Muscle layer of colon (tissue), 2 donors: Measurements from ENCODE around the gene LGR4.

Experiments used
- H3K27ac ChIP-seq: one replicate; pipeline ENCODE4 v1.7.0; 2013; ENCODE audit warnings: low read depth, mild to moderate bottlenecking, low read length, moderate library complexity
- H3K27me3 ChIP-seq, 2 donors: one replicate each; pipeline ENCODE4 v1.7.0; 2013; ENCODE audit warnings: low read length in 2 of 2, mild to moderate bottlenecking in 2 of 2; ENCODE audit not compliant: insufficient read depth in 2 of 2, control insufficient read depth in 1 of 2
- H3K36me3 ChIP-seq: one replicate; pipeline ENCODE4 v1.7.0; 2013; ENCODE audit warnings: mild to moderate bottlenecking, low read length; ENCODE audit not compliant: insufficient read depth
- H3K4me1 ChIP-seq: one replicate; pipeline ENCODE4 v1.7.0; 2013; ENCODE audit warnings: mild to moderate bottlenecking, low read length; ENCODE audit not compliant: insufficient read depth
- H3K4me3 ChIP-seq, 2 donors: one replicate each; pipeline ENCODE4 v1.7.0; 2013; ENCODE audit warnings: low read length in 2 of 2, low read depth in 1 of 2, mild to moderate bottlenecking in 1 of 2, moderate library complexity in 1 of 2
- H3K9ac ChIP-seq: one replicate; pipeline ENCODE4 v1.7.0; 2013; ENCODE audit warnings: low read length
- H3K9me3 ChIP-seq: one replicate; pipeline ENCODE4 v1.7.0; 2013; ENCODE audit warnings: mild to moderate bottlenecking, low read length
- donor health status: abdominal sarcoma.
- donor health status: Adenocarcinoma of cecum.

LGR4 gene

DNA sequence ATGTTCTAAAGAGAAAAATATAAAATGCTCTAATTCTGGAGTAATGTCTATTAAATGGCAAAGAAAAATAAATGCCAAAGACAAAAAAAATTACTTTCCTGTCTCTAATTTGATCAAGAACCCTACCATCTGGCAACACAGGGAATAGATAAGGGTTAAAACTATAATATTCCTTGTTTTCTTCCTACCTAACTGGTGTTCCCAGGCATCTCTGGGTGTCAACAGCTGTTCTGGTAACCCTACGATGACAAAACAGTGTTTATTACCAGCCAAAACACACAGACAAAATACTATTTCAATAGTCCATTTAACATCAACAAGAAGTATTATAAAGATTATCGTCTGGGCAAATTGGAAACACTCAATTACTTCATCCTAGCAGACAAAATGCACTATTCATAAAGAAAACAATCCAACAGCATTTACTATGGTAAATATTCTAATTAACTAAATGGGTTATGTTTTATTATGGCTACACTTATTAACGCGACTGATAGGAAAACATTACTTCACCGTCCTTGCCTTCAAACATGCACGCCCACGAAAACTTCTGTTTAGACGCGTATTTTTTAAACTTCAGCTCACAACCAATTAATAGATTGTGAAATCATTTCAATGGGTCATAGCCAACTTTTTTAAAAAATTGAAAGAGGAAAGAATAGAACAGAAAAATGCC is 50.6 kb downstream of the LGR4 start:
- Histone ChIP-seq H3K9me3 (no peaks in the 10 kb centered on the region), H3K4me1 (peaks cover 5% of the 10 kb centered on the region), H3K9ac (no peak overlapping the region), H3K36me3 (no peaks in the 10 kb centered on the region), H3K27me3 (no peaks in the 10 kb centered on the region), H3K27ac (no peak overlapping the region), H3K4me3 (no peak overlapping the region)

DNA sequence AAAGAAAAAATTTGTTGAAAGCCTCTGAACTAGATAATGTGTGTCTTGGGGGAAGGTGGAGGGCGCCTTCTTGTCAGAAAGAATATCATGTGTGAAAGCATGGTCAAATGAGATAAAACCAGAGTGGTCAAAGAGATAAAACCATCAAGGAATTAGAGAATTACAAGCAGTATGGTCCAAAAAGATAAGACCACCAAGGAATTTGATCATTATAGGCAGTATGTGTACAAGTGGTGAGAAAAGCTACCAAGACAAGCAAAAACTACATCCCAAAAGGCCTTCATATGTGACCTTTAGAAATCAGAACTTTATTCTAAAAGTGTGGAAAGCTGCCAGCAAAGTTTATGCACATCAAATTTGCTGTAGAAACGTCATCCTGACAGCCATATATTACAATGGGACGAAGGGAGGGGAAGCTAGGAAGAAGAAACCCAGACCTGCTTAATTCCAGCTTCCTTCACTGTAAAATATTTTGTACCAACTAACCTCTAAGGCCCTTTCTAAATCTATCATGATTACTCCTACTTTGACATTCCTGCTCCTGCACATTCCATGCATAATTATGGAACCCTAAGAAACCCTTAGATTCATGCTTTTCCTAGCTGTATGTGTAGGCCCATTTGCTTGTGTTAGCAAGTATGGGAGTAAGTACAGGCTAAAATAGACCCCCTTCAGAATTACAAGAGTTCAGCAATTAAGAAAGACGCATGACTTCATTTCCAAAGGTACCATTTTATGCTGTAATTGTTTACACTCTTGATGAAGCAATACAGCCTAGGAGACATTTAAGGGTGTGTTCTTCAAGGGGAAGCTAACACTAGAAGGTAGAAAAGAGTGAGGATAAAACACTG is 51.6 kb downstream of the LGR4 start:
- Histone ChIP-seq H3K9me3 (no peaks in the 10 kb centered on the region), H3K27me3 (no peaks in the 10 kb centered on the region), H3K4me1 (no peaks in the 10 kb centered on the region), H3K9ac (no peak overlapping the region), H3K27ac (no peak overlapping the region), H3K4me3 (no peak overlapping the region), H3K36me3 (no peaks in the 10 kb centered on the region)

DNA sequence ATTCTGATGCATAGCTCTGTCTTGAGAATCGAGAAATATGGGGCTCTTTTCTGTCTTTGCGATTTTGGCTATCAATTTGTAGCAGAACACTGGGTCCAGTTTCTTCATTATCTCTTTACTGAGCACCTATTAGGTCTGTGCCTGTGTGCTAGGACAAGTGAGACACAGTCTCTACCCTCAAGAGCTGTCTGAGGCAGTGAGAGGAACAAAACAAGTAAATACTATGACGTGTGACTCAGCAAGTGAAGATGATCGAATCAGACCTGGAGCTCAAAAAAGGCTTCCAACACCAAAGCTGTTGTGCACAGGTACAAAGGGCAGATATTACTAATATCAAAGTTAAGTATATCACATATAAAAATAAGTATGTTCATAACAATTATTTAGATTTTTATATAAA is 52.4 kb downstream of the LGR4 start:
- no peaks in the 10 kb centered on the region for H3K9me3 ChIP-seq
- H3K4me3 ChIP-seq: no peak overlapping the region
- no peaks in the 10 kb centered on the region for H3K27me3 ChIP-seq
- H3K27ac ChIP-seq: no peak overlapping the region
- no peaks in the 10 kb centered on the region for H3K36me3 ChIP-seq
- H3K9ac ChIP-seq: no peak overlapping the region
- no peaks in the 10 kb centered on the region for H3K4me1 ChIP-seq

DNA sequence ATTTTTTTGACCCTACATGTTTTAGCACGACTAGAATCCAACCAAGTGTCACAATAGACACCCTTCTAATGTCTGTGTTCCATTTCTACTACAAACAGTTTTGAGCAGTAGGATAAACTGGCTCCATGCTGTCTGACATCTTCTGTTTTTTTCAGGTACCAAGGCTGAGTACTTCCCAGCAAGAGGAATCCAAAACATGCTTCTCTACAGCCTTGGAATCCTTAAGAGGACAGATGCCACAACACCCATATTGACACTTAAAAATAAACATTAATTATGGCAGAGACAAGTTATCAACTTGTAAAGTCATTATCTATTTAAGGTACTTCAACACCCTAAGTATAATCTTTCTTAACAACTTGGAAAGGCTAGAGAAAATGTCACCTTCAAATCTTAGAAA is 54.2 kb downstream of the LGR4 start:
- no peaks in the 10 kb centered on the region for H3K9me3 ChIP-seq
- H3K4me1 ChIP-seq: no peaks in the 10 kb centered on the region
- no peaks in the 10 kb centered on the region for H3K27me3 ChIP-seq
- H3K4me3 ChIP-seq: no peak overlapping the region
- no peaks in the 10 kb centered on the region for H3K36me3 ChIP-seq
- no peak overlapping the region for H3K9ac ChIP-seq
- no peak overlapping the region for H3K27ac ChIP-seq

DNA sequence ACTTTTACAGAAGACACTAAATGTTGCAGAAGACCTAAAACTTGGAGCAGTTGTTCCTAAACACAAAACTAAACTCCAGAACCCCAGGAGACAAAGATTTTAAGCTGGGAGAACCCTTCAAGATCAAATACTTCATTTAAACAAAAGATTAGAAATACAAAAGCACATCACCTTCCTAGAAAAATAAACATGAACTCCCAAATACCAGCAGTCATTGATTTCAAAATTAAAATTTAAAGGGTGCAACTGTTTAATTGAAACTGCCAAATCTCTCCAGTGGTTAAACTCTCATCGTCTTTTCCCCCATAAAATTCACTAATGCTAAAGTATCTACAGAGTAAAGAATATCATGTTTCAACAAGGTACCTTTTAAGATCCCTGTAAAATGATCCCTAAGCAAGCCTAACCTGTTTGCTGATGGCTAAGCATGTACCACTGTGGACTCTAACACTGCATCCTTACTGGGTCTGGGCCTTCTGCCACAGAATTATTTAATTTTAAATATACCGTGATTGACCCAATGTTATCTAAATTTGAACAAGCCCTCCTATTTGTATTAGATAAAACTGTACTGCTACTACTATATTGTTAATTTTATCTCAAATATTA is 55.9 kb downstream of the LGR4 start:
- Histone ChIP-seq H3K4me3 (no peak overlapping the region), H3K4me1 (no peaks in the 10 kb centered on the region), H3K9me3 (no peaks in the 10 kb centered on the region), H3K36me3 (no peaks in the 10 kb centered on the region), H3K27me3 (no peaks in the 10 kb centered on the region), H3K27ac (no peak overlapping the region), H3K9ac (no peak overlapping the region)

DNA sequence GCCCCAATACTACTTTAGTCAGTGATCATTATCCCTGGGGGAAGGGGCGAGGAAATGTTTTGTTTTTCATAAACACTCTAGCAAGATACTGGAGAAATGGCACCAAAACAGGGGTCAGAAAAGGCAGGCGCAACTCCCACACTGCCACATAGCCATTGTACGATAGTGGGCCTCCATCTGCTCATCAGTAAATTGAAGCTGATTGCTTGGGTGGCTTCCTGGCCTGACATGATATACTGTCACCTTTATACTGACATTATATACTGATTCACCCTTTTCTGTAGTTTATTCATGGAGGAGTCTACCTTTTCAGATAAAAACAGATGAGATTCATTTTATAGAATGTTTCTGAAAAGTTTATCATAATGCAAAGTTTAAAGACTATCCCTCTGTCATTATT is 57.9 kb downstream of the LGR4 start:
- Histone ChIP-seq H3K9ac (no peak overlapping the region), H3K4me1 (no peaks in the 10 kb centered on the region), H3K27me3 (no peaks in the 10 kb centered on the region), H3K27ac (no peak overlapping the region), H3K9me3 (no peaks in the 10 kb centered on the region), H3K36me3 (no peaks in the 10 kb centered on the region), H3K4me3 (no peak overlapping the region)

DNA sequence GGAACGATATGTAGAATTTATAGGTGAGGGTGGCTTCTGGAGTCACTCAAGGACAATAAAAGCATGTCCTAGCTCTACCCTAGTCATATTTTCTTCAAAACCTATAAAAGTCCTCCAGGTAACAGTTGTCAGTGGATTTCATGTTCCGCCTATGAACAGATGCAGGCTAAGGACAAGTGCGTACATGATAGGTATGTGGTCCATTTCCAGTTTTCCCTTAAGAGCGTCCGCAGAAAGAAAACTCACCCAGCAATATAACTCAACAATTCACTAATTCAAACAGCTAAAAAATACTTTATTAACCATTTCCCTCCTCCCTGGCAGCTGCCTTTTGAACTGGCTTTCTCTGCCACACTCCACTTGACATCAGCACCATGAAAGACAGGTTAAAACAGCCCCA is 59.4 kb downstream of the LGR4 start:
- Histone ChIP-seq H3K27me3 (no peaks in the 10 kb centered on the region), H3K4me1 (no peaks in the 10 kb centered on the region), H3K9me3 (no peaks in the 10 kb centered on the region), H3K4me3 (no peak overlapping the region), H3K36me3 (no peaks in the 10 kb centered on the region), H3K9ac (no peak overlapping the region), H3K27ac (no peak overlapping the region)

DNA sequence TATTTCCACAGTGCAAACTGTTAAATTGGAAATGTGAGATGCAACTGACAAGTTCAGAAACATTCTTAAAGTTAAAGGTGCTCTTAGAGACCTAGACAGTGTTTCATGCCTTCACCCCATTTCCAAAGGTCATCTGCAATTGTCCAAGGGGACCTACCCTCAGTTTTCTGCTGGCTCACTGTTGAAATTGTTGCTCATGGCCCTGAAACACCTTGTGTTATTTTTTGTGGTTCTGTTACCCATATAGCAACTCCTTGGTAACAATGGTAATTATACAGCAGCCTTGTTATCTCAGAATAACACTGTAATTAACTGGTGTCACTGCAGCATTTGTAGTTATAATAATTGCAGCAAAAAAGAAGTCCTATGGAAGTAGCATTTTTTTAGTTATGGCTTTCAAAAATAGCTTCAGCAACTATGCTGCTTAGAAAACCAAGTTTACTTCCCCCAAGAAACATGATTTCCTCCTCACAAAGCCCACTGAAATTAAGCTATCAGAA is 60.3 kb downstream of the LGR4 start:
- Histone ChIP-seq H3K9ac (no peak overlapping the region), H3K27ac (no peak overlapping the region), H3K4me3 (no peak overlapping the region), H3K4me1 (no peaks in the 10 kb centered on the region), H3K36me3 (no peaks in the 10 kb centered on the region), H3K9me3 (no peaks in the 10 kb centered on the region), H3K27me3 (no peaks in the 10 kb centered on the region)

DNA sequence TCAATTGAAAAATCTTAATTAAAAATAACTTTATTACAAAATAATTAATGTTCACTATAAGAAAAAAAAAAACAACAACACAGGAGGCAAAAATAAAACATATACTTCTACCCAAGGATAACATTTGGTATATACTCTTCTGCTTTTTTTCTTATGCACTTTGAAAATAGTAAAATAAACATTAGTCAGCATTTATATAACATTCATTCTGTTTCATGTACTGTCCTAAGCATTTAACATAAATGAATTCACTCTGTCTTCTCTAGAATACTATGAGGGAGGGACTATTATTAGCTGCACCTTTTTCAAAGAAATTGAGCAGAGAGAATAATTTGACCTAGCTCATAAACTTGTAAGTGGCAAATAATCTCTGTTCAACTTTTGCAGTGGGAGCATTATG is 61.3 kb downstream of the LGR4 start:
- no peaks in the 10 kb centered on the region for H3K36me3 ChIP-seq

DNA sequence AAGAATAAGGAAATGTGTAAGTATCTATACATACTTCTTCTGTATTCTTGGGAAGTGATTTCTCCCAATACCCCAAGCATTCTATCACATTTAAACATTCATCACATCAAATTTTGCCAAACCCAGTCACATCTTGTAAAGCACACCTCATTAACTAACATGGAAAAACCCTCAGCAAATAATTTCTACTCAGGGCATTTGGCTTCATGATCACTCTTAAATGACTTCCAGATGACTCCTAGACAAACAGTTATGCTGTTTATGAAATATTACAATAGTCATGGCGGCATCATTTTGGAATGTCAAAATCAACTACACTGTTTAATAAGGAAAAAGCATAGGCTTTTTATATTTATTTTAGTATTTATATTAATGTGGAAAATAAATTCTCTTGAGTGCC is 62.3 kb downstream of the LGR4 start:
- H3K36me3 ChIP-seq: no peaks in the 10 kb centered on the region
- H3K9ac ChIP-seq: no peak overlapping the region
- H3K9me3 ChIP-seq: no peaks in the 10 kb centered on the region
- H3K27ac ChIP-seq: no peak overlapping the region
- H3K4me1 ChIP-seq: no peaks in the 10 kb centered on the region
- H3K27me3 ChIP-seq: no peaks in the 10 kb centered on the region
- H3K4me3 ChIP-seq: no peak overlapping the region

More for the DNA sequence above, 61.3 kb downstream of the LGR4 start:
- Histone ChIP-seq H3K4me1 (no peaks in the 10 kb centered on the region), H3K9me3 (no peaks in the 10 kb centered on the region), H3K27ac (no peak overlapping the region), H3K27me3 (no peaks in the 10 kb centered on the region), H3K9ac (no peak overlapping the region), H3K4me3 (no peak overlapping the region)

DNA sequence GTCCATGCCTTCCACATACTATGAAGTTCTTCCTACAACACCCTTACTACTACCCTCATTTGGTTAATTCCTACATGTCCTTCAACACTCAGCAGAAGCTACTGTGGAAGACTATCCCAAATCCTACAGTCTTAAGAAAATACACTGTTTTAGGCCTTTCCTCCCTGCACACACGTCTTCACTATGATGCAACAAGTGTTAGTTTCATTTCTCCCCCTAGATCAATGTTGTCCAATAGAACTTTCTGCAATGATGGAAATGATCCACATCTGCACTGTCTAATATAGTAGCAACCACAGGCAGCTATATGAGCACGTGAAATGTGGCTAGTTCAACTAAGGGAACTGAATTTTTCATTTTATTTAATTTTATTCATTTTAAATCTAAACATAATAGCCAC is 62.8 kb downstream of the LGR4 start:
- no peaks in the 10 kb centered on the region for H3K27me3 ChIP-seq
- H3K9ac ChIP-seq: no peak overlapping the region
- no peaks in the 10 kb centered on the region for H3K36me3 ChIP-seq
- H3K9me3 ChIP-seq: no peaks in the 10 kb centered on the region
- H3K4me3 ChIP-seq: no peak overlapping the region
- H3K27ac ChIP-seq: no peak overlapping the region
- H3K4me1 ChIP-seq: no peaks in the 10 kb centered on the region
